Karpas-422 (cell line): ENCODE measurements around the gene KIAA1958. TPM values are rescaled to one million over a fixed set of nuclear protein-coding genes. Genes with fewer than 3 reads are reported as not detected.

Experiments used
- DNase-seq: peaks from one replicate; pipeline ENCODE4 v3.0.0-alpha.2; 2015
- H2AFZ ChIP-seq: fragments of 200-600 bp; sonication (generic); 2 replicates; pipeline ENCODE4 v1.6.1; 2014; ENCODE audit warnings: antibody characterized with exemption, low read length, mixed read lengths
- H3K27ac ChIP-seq: fragments of 200-600 bp; sonication (generic); 2 replicates; pipeline ENCODE4 v1.5.1; 2014; ENCODE audit warnings: mild to moderate bottlenecking, low read length, moderate library complexity
- H3K27me3 ChIP-seq: fragments of 200-600 bp; sonication (generic); 2 replicates; pipeline ENCODE4 v1.6.1; 2014; ENCODE audit warnings: low read length, mixed read lengths
- H3K36me3 ChIP-seq: fragments of 200-600 bp; sonication (generic); 2 replicates; pipeline ENCODE4 v1.6.1; 2014; ENCODE audit warnings: low read length, mixed read lengths; ENCODE audit not compliant: insufficient read depth
- H3K4me1 ChIP-seq: fragments of 200-600 bp; sonication (generic); 2 replicates; pipeline ENCODE4 v1.6.1; 2014; ENCODE audit warnings: mild to moderate bottlenecking, low read length, mixed read lengths
- H3K4me2 ChIP-seq: fragments of 200-600 bp; sonication (generic); 2 replicates; pipeline ENCODE4 v1.6.1; 2014; ENCODE audit warnings: low read length, low read depth, mild to moderate bottlenecking; ENCODE audit not compliant: poor library complexity, severe bottlenecking
- H3K4me3 ChIP-seq: fragments of 200-600 bp; sonication (generic); 2 replicates; pipeline ENCODE4 v1.5.1; 2014; ENCODE audit warnings: mild to moderate bottlenecking, antibody characterized with exemption, low read length, mixed read lengths
- H3K79me2 ChIP-seq: fragments of 200-600 bp; sonication (generic); 2 replicates; pipeline ENCODE4 v1.6.1; 2014; ENCODE audit warnings: mild to moderate bottlenecking, low read length, mixed read lengths
- H3K9ac ChIP-seq: fragments of 200-600 bp; sonication (generic); 2 replicates; pipeline ENCODE4 v1.6.0; 2014; ENCODE audit warnings: low read length
- H3K9me2 ChIP-seq: fragments of 200-600 bp; sonication (generic), shearing (Covaris generic); replicated peaks from 2 replicates; pipeline ENCODE4 v1.6.0; 2014; ENCODE audit warnings: mild to moderate bottlenecking, low read length, moderate library complexity; ENCODE audit not compliant: insufficient read depth
- H3K9me3 ChIP-seq: fragments of 300-700, 200-600 bp; sonication (generic); 2 replicates; pipeline ENCODE4 v1.6.1; 2014; ENCODE audit warnings: low read length, mixed read lengths
- H4K20me1 ChIP-seq: fragments of 200-600 bp; sonication (generic); 2 replicates; pipeline ENCODE4 v1.6.1; 2014; ENCODE audit warnings: mild to moderate bottlenecking, antibody characterized with exemption, low read length, low read depth; ENCODE audit not compliant: insufficient read depth
- total RNA-seq: library from RNA; depleted of rRNA; stranded (reverse); fragments of >200 nt; shearing (Covaris generic); gene quantifications from 2 replicates; pipeline ENCODE4 v1.2.3, GENCODE V29; 2014; ENCODE audit warnings: low replicate concordance

The KIAA1958 gene
- total RNA-seq, 1 experiment from 2014 or later = 44.7 TPM

- Histone ChIP-seq H3K79me2 (peaks cover 4% of the 10 kb centered on the region), H3K36me3 (peaks cover 42% of the 10 kb centered on the region), H3K4me1 (no peaks in the 10 kb centered on the region), H3K4me2 (no peak overlapping the region), H3K27ac (no peak overlapping the region), H4K20me1 (no peaks in the 10 kb centered on the region), H3K9me3 (peaks cover 5% of the 10 kb centered on the region; the same call in 1 of the 2 replicates), H3K9ac (no peak overlapping the region), H3K4me3 (no peak overlapping the region), H2AFZ (no peak overlapping the region), H3K9me2 (no peaks in the 10 kb centered on the region), H3K27me3 (no peaks in the 10 kb centered on the region)
- DNase-seq = no peak
Observed at GRCh38 chr9:112648624-112649023, 162.0 kb downstream of the KIAA1958 start.

- Histone ChIP-seq H3K9ac (no peak overlapping the region), H3K27me3 (no peaks in the 10 kb centered on the region), H3K9me2 (no peaks in the 10 kb centered on the region), H3K4me1 (peaks cover 10% of the 10 kb centered on the region), H3K79me2 (peaks cover 9% of the 10 kb centered on the region; the same call in 1 of the 2 replicates), H3K27ac (no peak overlapping the region), H3K36me3 (peaks cover 6% of the 10 kb centered on the region; the same call in 1 of the 2 replicates), H2AFZ (no peak overlapping the region), H4K20me1 (no peaks in the 10 kb centered on the region), H3K4me2 (no peak overlapping the region), H3K9me3 (no peaks in the 10 kb centered on the region), H3K4me3 (no peak overlapping the region)
- no peak for DNase-seq
Observed at GRCh38 chr9:112654282-112654681, 167.7 kb downstream of the KIAA1958 start.

- Histone ChIP-seq H3K9ac (no peak overlapping the region), H3K9me3 (no peaks in the 10 kb centered on the region), H3K4me2 (no peak overlapping the region), H3K27ac (no peak overlapping the region), H3K79me2 (peaks cover 9% of the 10 kb centered on the region; the same call in 1 of the 2 replicates), H3K9me2 (no peaks in the 10 kb centered on the region), H2AFZ (no peak overlapping the region), H3K27me3 (no peaks in the 10 kb centered on the region), H3K4me1 (peaks cover 10% of the 10 kb centered on the region), H3K4me3 (no peak overlapping the region), H3K36me3 (peaks cover under 1% of the 10 kb centered on the region; the same call in 1 of the 2 replicates), H4K20me1 (no peaks in the 10 kb centered on the region)
- no peak for DNase-seq
Observed at GRCh38 chr9:112655668-112656067, 169.0 kb downstream of the KIAA1958 start.

- Histone ChIP-seq H3K9me3 (no peaks in the 10 kb centered on the region), H3K4me3 (no peak overlapping the region), H4K20me1 (no peaks in the 10 kb centered on the region), H3K9me2 (no peaks in the 10 kb centered on the region), H3K27me3 (no peaks in the 10 kb centered on the region), H3K9ac (no peak overlapping the region), H3K4me1 (no peaks in the 10 kb centered on the region; the same call in 1 of the 2 replicates), H2AFZ (no peak overlapping the region), H3K36me3 (peaks cover 5% of the 10 kb centered on the region; the same call in 1 of the 2 replicates), H3K79me2 (peaks cover 9% of the 10 kb centered on the region), H3K27ac (no peak overlapping the region), H3K4me2 (no peak overlapping the region)
- no peak for DNase-seq
Observed at GRCh38 chr9:112659906-112660305, 173.3 kb downstream of the KIAA1958 start.

GRCh38 chr9:112663681-112664080 is 177.1 kb downstream of the KIAA1958 start:
- H2AFZ ChIP-seq = no peak overlapping the region

GRCh38 chr9:112664531-112664930 is 177.9 kb downstream of the KIAA1958 start:
- DNase-seq = no peak
- Histone ChIP-seq H3K27me3 (no peaks in the 10 kb centered on the region), H3K4me3 (no peak overlapping the region), H4K20me1 (no peaks in the 10 kb centered on the region), H3K9ac (no peak overlapping the region), H3K4me2 (no peak overlapping the region), H3K27ac (no peak overlapping the region), H3K36me3 (peaks cover 5% of the 10 kb centered on the region; the same call in 1 of the 2 replicates), H3K79me2 (peaks cover 9% of the 10 kb centered on the region), H3K9me2 (no peaks in the 10 kb centered on the region), H2AFZ (no peak overlapping the region), H3K9me3 (no peaks in the 10 kb centered on the region), H3K4me1 (no peaks in the 10 kb centered on the region)

More at GRCh38 chr9:112663681-112664080, 177.1 kb downstream of the KIAA1958 start:
- Histone ChIP-seq H3K4me3 (no peak overlapping the region), H4K20me1 (no peaks in the 10 kb centered on the region), H3K79me2 (peaks cover 9% of the 10 kb centered on the region), H3K4me1 (no peaks in the 10 kb centered on the region), H3K9me3 (no peaks in the 10 kb centered on the region), H3K9ac (no peak overlapping the region), H3K36me3 (peaks cover 5% of the 10 kb centered on the region; the same call in 1 of the 2 replicates), H3K27ac (no peak overlapping the region), H3K27me3 (no peaks in the 10 kb centered on the region), H3K9me2 (no peaks in the 10 kb centered on the region), H3K4me2 (no peak overlapping the region)
- DNase-seq = no peak

- H3K27ac ChIP-seq = no peak overlapping the region
- H3K9ac ChIP-seq = no peak overlapping the region
- no peaks in the 10 kb centered on the region for H3K27me3 ChIP-seq
- H4K20me1 ChIP-seq = no peaks in the 10 kb centered on the region
- peaks cover 9% of the 10 kb centered on the region for H3K79me2 ChIP-seq
- no peak overlapping the region for H3K4me2 ChIP-seq
- DNase-seq = peak; percentile 64
- H3K9me2 ChIP-seq = no peaks in the 10 kb centered on the region
- no peak overlapping the region for H3K4me3 ChIP-seq
- no peaks in the 10 kb centered on the region for H3K4me1 ChIP-seq
- H3K9me3 ChIP-seq = no peaks in the 10 kb centered on the region
- H3K36me3 ChIP-seq = peaks cover 5% of the 10 kb centered on the region; the same call in 1 of the 2 replicates
- no peak overlapping the region for H2AFZ ChIP-seq
Observed at GRCh38 chr9:112665347-112665746, 178.7 kb downstream of the KIAA1958 start.

GRCh38 chr9:112669326-112669725 is 182.7 kb downstream of the KIAA1958 start:
- Histone ChIP-seq H3K9me3 (no peaks in the 10 kb centered on the region), H3K9me2 (no peaks in the 10 kb centered on the region), H3K4me1 (no peaks in the 10 kb centered on the region), H3K27me3 (no peaks in the 10 kb centered on the region), H3K79me2 (peaks cover 7% of the 10 kb centered on the region), H3K27ac (no peak overlapping the region), H3K36me3 (no peaks in the 10 kb centered on the region), H3K9ac (no peak overlapping the region), H2AFZ (no peak overlapping the region), H3K4me3 (no peak overlapping the region), H4K20me1 (no peaks in the 10 kb centered on the region), H3K4me2 (no peak overlapping the region)
- DNase-seq = no peak
